Measurements from ENCODE around the gene CMIP.

GRCh38 chr16:81642107-81642436 lies 197.5 kb downstream of the CMIP start:
- TF ChIP-seq POLR2A (IDR thresholded peaks at IDR 0.05) (no peak), CTCF (IDR thresholded peaks at IDR 0.05) (no peak)

All from right lobe of liver (tissue), 4 donors.